SK-N-MC (cell line): ENCODE results near the gene ACACA.

Source experiments
- EZH2 ChIP-seq: fragments of 200-600 bp; sonication (generic); IDR thresholded peaks from one replicate; pipeline ENCODE4 v1.6.1; 2017; ENCODE audit warnings: antibody characterized with exemption
- POLR2AphosphoS5 ChIP-seq: IDR thresholded peaks from 2 replicates; pipeline ENCODE4 v1.6.1; 2012; ENCODE audit warnings: mild to moderate bottlenecking, low read depth, low read length, borderline replicate concordance

GRCh38 chr17:37206299-37206698 is 200.3 kb downstream of the ACACA start:
- TF ChIP-seq POLR2AphosphoS5 = no peak
- no peak for TF ChIP-seq EZH2
